ENCODE results near the gene SMIM11.
A peak's percentile ranks its signal among the peaks of the same experiment; 100 is the strongest.
"Not testable (repeated sequence)": the region's sequence is repeated elsewhere in the genome, so short reads cannot be mapped to it uniquely, and the experiment has no call there.

Gene SMIM11

GRCh38 chr21:34355570-34355969 lies 19.7 kb upstream of the SMIM11 start:
- no peak for DNase-seq (ENCODE audit: low spot score)

- DNase-seq (ENCODE audit: low spot score) = no peak
These were observed 17.4 kb upstream of the SMIM11 start for GRCh38 chr21:34357889-34358288.

GRCh38 chr21:34358866-34359265 lies 16.4 kb upstream of the SMIM11 start:
- DNase-seq (ENCODE audit: low spot score) = no peak

- DNase-seq (ENCODE audit: low spot score) = no peak
These were observed 14.6 kb upstream of the SMIM11 start for GRCh38 chr21:34360488-34361241.

- no peak for DNase-seq (ENCODE audit: low spot score)
These were observed 13.2 kb upstream of the SMIM11 start for GRCh38 chr21:34362136-34362444.

GRCh38 chr21:34362670-34363069 lies 12.6 kb upstream of the SMIM11 start:
- no peak for DNase-seq (ENCODE audit: low spot score)

GRCh38 chr21:34363733-34364132 lies 11.6 kb upstream of the SMIM11 start, which contains the start of gene KCNE2:
TSS of gene KCNE2 (plus strand) at chr21:34364006. CDS start at chr21:34370479, 6,473 bp downstream.
- no peak for DNase-seq (ENCODE audit: low spot score)

GRCh38 chr21:34364921-34365320 lies 10.4 kb upstream of the SMIM11 start:
- DNase-seq (ENCODE audit: low spot score) = no peak

- DNase-seq (ENCODE audit: low spot score) = no peak
These were observed 9.5 kb upstream of the SMIM11 start for GRCh38 chr21:34365809-34366208.

- peak; percentile 79 for DNase-seq (ENCODE audit: low spot score)
These were observed 7.9 kb upstream of the SMIM11 start for GRCh38 chr21:34367320-34367935.

GRCh38 chr21:34369741-34370140 lies 5.6 kb upstream of the SMIM11 start:
- DNase-seq (ENCODE audit: low spot score) = no peak

- no peak for DNase-seq (ENCODE audit: low spot score)
These were observed 3.0 kb upstream of the SMIM11 start for GRCh38 chr21:34372321-34372720.

GRCh38 chr21:34374462-34374861 lies 845 bp upstream of the SMIM11 start:
- not testable (repeated sequence) for DNase-seq (ENCODE audit: low spot score)

GRCh38 chr21:34375619-34375972 lies 289 bp downstream of the SMIM11 start:
- DNase-seq (ENCODE audit: low spot score) = not testable (repeated sequence)

- DNase-seq (ENCODE audit: low spot score) = not testable (repeated sequence)
These were observed 7.8 kb downstream of the SMIM11 start for GRCh38 chr21:34383138-34383537.

GRCh38 chr21:34383724-34384415 lies 8.6 kb downstream of the SMIM11 start:
- DNase-seq (ENCODE audit: low spot score) = not testable (repeated sequence)

- not testable (repeated sequence) for DNase-seq (ENCODE audit: low spot score)
These were observed 25.2 kb downstream of the SMIM11 start for GRCh38 chr21:34400522-34400921.

GRCh38 chr21:34404742-34405141 lies 29.4 kb downstream of the SMIM11 start:
- DNase-seq (ENCODE audit: low spot score) = not testable (repeated sequence)

GRCh38 chr21:34405686-34406085 lies 30.4 kb downstream of the SMIM11 start:
- DNase-seq (ENCODE audit: low spot score) = not testable (repeated sequence)

GRCh38 chr21:34406102-34406501 lies 30.8 kb downstream of the SMIM11 start:
- not testable (repeated sequence) for DNase-seq (ENCODE audit: low spot score)

- DNase-seq (ENCODE audit: low spot score) = not testable (repeated sequence)
These were observed 31.4 kb downstream of the SMIM11 start for GRCh38 chr21:34406676-34407075.

- not testable (repeated sequence) for DNase-seq (ENCODE audit: low spot score)
These were observed 32.0 kb downstream of the SMIM11 start for GRCh38 chr21:34407294-34407693.

GRCh38 chr21:34417448-34418077 lies 42.3 kb downstream of the SMIM11 start:
- not testable (repeated sequence) for DNase-seq (ENCODE audit: low spot score)
